HepG2 (cell line): ENCODE results near the gene SRP9. TPM values are rescaled to one million over a fixed set of nuclear protein-coding genes. Genes with fewer than 3 reads are reported as not detected.

Source experiments
- BHLHE40 ChIP-seq: IDR thresholded peaks from 2 replicates; pipeline ENCODE4 v1.6.1; 2011; ENCODE audit warnings: low read length, improper control_type of control experiment
- ELF4 ChIP-seq: sonication (generic); formaldehyde crosslinking; IDR thresholded peaks from 2 replicates; pipeline ENCODE4 v1.5.0; 2020; ENCODE audit warnings: missing genetic modification reagents, mild to moderate bottlenecking, moderate library complexity, borderline replicate concordance
- FOSL1 ChIP-seq: sonication (generic); formaldehyde crosslinking; IDR thresholded peaks from 2 replicates; pipeline ENCODE4 v1.9.0; 2021; ENCODE audit warnings: missing genetic modification reagents, borderline replicate concordance
- MBD4 ChIP-seq: IDR thresholded peaks from 2 replicates; pipeline ENCODE4 v1.6.1; 2012; ENCODE audit warnings: low read length, inconsistent platforms, borderline replicate concordance
- MIER2 ChIP-seq: IDR thresholded peaks from 2 replicates; pipeline ENCODE4 v1.6.1; 2016; ENCODE audit warnings: missing biosample characterization, missing genetic modification reagents
- PBX2 ChIP-seq: IDR thresholded peaks from 2 replicates; pipeline ENCODE4 v1.6.1; 2016; ENCODE audit warnings: control low read depth
- RAD21 ChIP-seq: fragments of 450-650 bp; formaldehyde crosslinking; IDR thresholded peaks from 2 replicates; pipeline ENCODE4 v1.5.0; 2020; ENCODE audit warnings: mild to moderate bottlenecking
- SIX1 ChIP-seq: sonication (generic); formaldehyde crosslinking; IDR thresholded peaks from 2 replicates; pipeline ENCODE4 v1.4.0; 2020; ENCODE audit warnings: missing genetic modification reagents, borderline replicate concordance
- SMAD1 ChIP-seq: sonication (generic); formaldehyde crosslinking; IDR thresholded peaks from 2 replicates; pipeline ENCODE4 v1.4.0; 2020; ENCODE audit warnings: missing genetic modification reagents, low read depth, mild to moderate bottlenecking, borderline replicate concordance
- SNAPC2 ChIP-seq: sonication (generic); formaldehyde crosslinking; IDR thresholded peaks from 2 replicates; pipeline ENCODE4 v1.8.1; 2022; ENCODE audit warnings: mild to moderate bottlenecking, missing genetic modification reagents
- ZBTB10 ChIP-seq: sonication (generic); formaldehyde crosslinking; IDR thresholded peaks from 2 replicates; pipeline ENCODE4 v1.4.0; 2020; ENCODE audit warnings: missing genetic modification reagents, borderline replicate concordance
- ZBTB46 ChIP-seq: sonication (generic); formaldehyde crosslinking; IDR thresholded peaks from 2 replicates; pipeline ENCODE4 v1.4.0; 2020; ENCODE audit warnings: mild to moderate bottlenecking, missing genetic modification reagents, borderline replicate concordance
- ZFP82 ChIP-seq: sonication (generic); formaldehyde crosslinking; IDR thresholded peaks from 2 replicates; pipeline ENCODE4 v1.5.1; 2020; ENCODE audit warnings: mild to moderate bottlenecking, missing genetic modification reagents, borderline replicate concordance
- ZNF318 ChIP-seq: sonication (generic); formaldehyde crosslinking; IDR thresholded peaks from 2 replicates; pipeline ENCODE4 v1.4.0; 2020; ENCODE audit warnings: mild to moderate bottlenecking, missing genetic modification reagents
- ZNF569 ChIP-seq: sonication (generic); formaldehyde crosslinking; IDR thresholded peaks from 2 replicates; pipeline ENCODE4 v1.5.0; 2020; ENCODE audit warnings: mild to moderate bottlenecking, missing genetic modification reagents, moderate library complexity, borderline replicate concordance
- polyA plus RNA-seq, 8 experiments: library from polyadenylated mRNA; depleted of rRNA in 3 of 8; stranded (reverse) in 7 of 8; unstranded in 1 of 8; fragments of >200 nt; fragmentation: Illumina TruSeq in 4 of 8; extraction: Trizol in 4 of 8; gene quantifications; 2 replicates each; pipeline versions ENCODE4 v1.2.1 to v1.2.3, GENCODE V29; 2011 to 2016; ENCODE audit warnings: low read depth in 4 of 8, missing spikeins in 1 of 8, mixed read lengths in 1 of 8; ENCODE audit not compliant: insufficient read depth in 1 of 8
- total RNA-seq, 5 experiments: library from RNA; depleted of rRNA; stranded (reverse); fragments of >200 nt; fragmentation: Illumina TruSeq; extraction: Trizol; gene quantifications; 2 replicates each; pipeline ENCODE4 v1.2.3, GENCODE V29; 2016; ENCODE audit warnings: low read depth in 1 of 5

SRP9 gene
- total and polyA plus RNA-seq, 2 of the 13 experiments (the other 11 are each of a cell fraction or from before 2014, with no cell fraction given) = 251 to 307 TPM

- TF ChIP-seq ZFP82 (CRISPR knock-in tag) (no peak), SMAD1 (CRISPR knock-in tag) (no peak), MBD4 (no peak), ELF4 (CRISPR knock-in tag) (no peak), FOSL1 (CRISPR knock-in tag) (no peak), PBX2 (no peak), BHLHE40 (no peak), ZNF318 (CRISPR knock-in tag) (no peak), ZBTB46 (CRISPR knock-in tag) (no peak), ZNF569 (CRISPR knock-in tag) (no peak), SIX1 (CRISPR knock-in tag) (no peak), ZBTB10 (CRISPR knock-in tag) (no peak), MIER2 (CRISPR knock-in tag) (no peak), RAD21 (CRISPR knock-in tag) (peak; percentile 49), SNAPC2 (no peak)
Observed at GRCh38 chr1:225809842-225810578, 32.4 kb downstream of the SRP9 start, which contains the start of gene EPHX1 (continued).
